DND-41 (cell line): ENCODE results near the gene FGFR3.

Experiments used
- ATAC-seq: fragments of 200-7000 bp; cut with Tn5 transposase; 3 replicates; pipeline ENCODE4 v1.9.1; 2021; ENCODE audit warnings: low read depth; ENCODE audit not compliant: insufficient read depth
- DNase-seq: peaks from one replicate; pipeline ENCODE4 v3.0.0-alpha.2; 2020
- H2AFZ ChIP-seq: 2 replicates; pipeline ENCODE4 v1.6.0; 2012; ENCODE audit warnings: low read depth, low read length
- H3K27ac ChIP-seq: 2 replicates; pipeline ENCODE4 v1.5.1; 2012; ENCODE audit warnings: low read length, inconsistent platforms
- H3K27me3 ChIP-seq: fragments of 200-600 bp; sonication (generic); 2 replicates; pipeline ENCODE4 v1.6.0; 2012; ENCODE audit warnings: low read length, mild to moderate bottlenecking, inconsistent platforms; ENCODE audit not compliant: insufficient read depth, poor library complexity
- H3K36me3 ChIP-seq: 2 replicates; pipeline ENCODE4 v1.5.1; 2012; ENCODE audit warnings: low read length, inconsistent platforms; ENCODE audit not compliant: insufficient read depth
- H3K4me1 ChIP-seq: 2 replicates; pipeline ENCODE4 v1.5.1; 2012; ENCODE audit warnings: mild to moderate bottlenecking, low read length; ENCODE audit not compliant: insufficient read depth
- H3K4me2 ChIP-seq: 2 replicates; pipeline ENCODE4 v1.6.0; 2012; ENCODE audit warnings: mild to moderate bottlenecking, moderate library complexity, low read length, inconsistent platforms; ENCODE audit not compliant: insufficient read depth
- H3K4me3 ChIP-seq, 2 experiments: fragments of 200-600 bp in 1 of 2; shearing (Covaris generic) in 1 of 2; 2 replicates each; pipeline ENCODE4 v1.5.1; 2012 to 2016; ENCODE audit warnings: inconsistent platforms in 2 of 2, low read length in 2 of 2, mild to moderate bottlenecking in 2 of 2, low read depth in 1 of 2, moderate library complexity in 1 of 2
- H3K79me2 ChIP-seq: 2 replicates; pipeline ENCODE4 v1.6.0; 2012; ENCODE audit warnings: low read length, inconsistent platforms; ENCODE audit not compliant: insufficient read depth
- H3K9ac ChIP-seq: 2 replicates; pipeline ENCODE4 v1.6.0; 2012; ENCODE audit warnings: low read depth, mild to moderate bottlenecking, inconsistent platforms, low read length, moderate library complexity
- H3K9me3 ChIP-seq: 2 replicates; pipeline ENCODE4 v1.5.1; 2012; ENCODE audit warnings: low read length, moderate library complexity, mild to moderate bottlenecking, inconsistent platforms; ENCODE audit not compliant: insufficient read depth, severe bottlenecking
- H4K20me1 ChIP-seq: 2 replicates; pipeline ENCODE4 v1.6.0; 2012; ENCODE audit warnings: low read length; ENCODE audit not compliant: insufficient read depth
- EZH2 ChIP-seq: IDR thresholded peaks from 3 replicates; pipeline ENCODE4 v1.6.1; 2012; ENCODE audit warnings: borderline replicate concordance, low read depth, mild to moderate bottlenecking, moderate library complexity, low read length, inconsistent platforms; ENCODE audit not compliant: severe bottlenecking
- TF ChIP-seq, protein P1 (sequence below): IDR thresholded peaks from 2 replicates; pipeline ENCODE4 v1.5.1; 2012; ENCODE audit warnings: borderline replicate concordance, low read length, moderate library complexity, mild to moderate bottlenecking; ENCODE audit not compliant: poor library complexity, severe bottlenecking; ENCODE audit errors: extremely low read depth

FGFR3 gene

GRCh38 chr4:1760521-1761071 lies 32.5 kb upstream of the FGFR3 start:
- no peak overlapping the region for H3K27ac ChIP-seq
- no peak overlapping the region for H3K9ac ChIP-seq
- H3K4me2 ChIP-seq = no peak overlapping the region
- no peaks in the 10 kb centered on the region for H3K4me1 ChIP-seq
- H3K79me2 ChIP-seq = no peaks in the 10 kb centered on the region
- no peak overlapping the region for H3K4me3 ChIP-seq
- H3K9me3 ChIP-seq = no peaks in the 10 kb centered on the region
- peaks cover 3% of the 10 kb centered on the region; the same call in 1 of the 2 replicates for H4K20me1 ChIP-seq
- H2AFZ ChIP-seq = no peak overlapping the region
- no peak for ATAC-seq
- no peak for DNase-seq
- no peaks in the 10 kb centered on the region for H3K36me3 ChIP-seq
- TF ChIP-seq, protein P1, sequence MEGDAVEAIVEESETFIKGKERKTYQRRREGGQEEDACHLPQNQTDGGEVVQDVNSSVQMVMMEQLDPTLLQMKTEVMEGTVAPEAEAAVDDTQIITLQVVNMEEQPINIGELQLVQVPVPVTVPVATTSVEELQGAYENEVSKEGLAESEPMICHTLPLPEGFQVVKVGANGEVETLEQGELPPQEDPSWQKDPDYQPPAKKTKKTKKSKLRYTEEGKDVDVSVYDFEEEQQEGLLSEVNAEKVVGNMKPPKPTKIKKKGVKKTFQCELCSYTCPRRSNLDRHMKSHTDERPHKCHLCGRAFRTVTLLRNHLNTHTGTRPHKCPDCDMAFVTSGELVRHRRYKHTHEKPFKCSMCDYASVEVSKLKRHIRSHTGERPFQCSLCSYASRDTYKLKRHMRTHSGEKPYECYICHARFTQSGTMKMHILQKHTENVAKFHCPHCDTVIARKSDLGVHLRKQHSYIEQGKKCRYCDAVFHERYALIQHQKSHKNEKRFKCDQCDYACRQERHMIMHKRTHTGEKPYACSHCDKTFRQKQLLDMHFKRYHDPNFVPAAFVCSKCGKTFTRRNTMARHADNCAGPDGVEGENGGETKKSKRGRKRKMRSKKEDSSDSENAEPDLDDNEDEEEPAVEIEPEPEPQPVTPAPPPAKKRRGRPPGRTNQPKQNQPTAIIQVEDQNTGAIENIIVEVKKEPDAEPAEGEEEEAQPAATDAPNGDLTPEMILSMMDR = no peak
- TF ChIP-seq EZH2 = no peak
- no peaks in the 10 kb centered on the region for H3K27me3 ChIP-seq

GRCh38 chr4:1761130-1761689 lies 31.9 kb upstream of the FGFR3 start:
- no peaks in the 10 kb centered on the region for H3K36me3 ChIP-seq
- TF ChIP-seq EZH2 = no peak
- TF ChIP-seq, protein P1 = no peak
- H4K20me1 ChIP-seq = peaks cover 3% of the 10 kb centered on the region; the same call in 1 of the 2 replicates
- H3K27ac ChIP-seq = no peak overlapping the region
- no peaks in the 10 kb centered on the region for H3K9me3 ChIP-seq
- no peak overlapping the region for H3K4me3 ChIP-seq
- H2AFZ ChIP-seq = no peak overlapping the region
- no peak overlapping the region for H3K4me2 ChIP-seq
- H3K4me1 ChIP-seq = no peaks in the 10 kb centered on the region
- DNase-seq = no peak
- ATAC-seq = no peak
- H3K9ac ChIP-seq = no peak overlapping the region
- H3K79me2 ChIP-seq = no peaks in the 10 kb centered on the region
- no peaks in the 10 kb centered on the region for H3K27me3 ChIP-seq

DNA sequence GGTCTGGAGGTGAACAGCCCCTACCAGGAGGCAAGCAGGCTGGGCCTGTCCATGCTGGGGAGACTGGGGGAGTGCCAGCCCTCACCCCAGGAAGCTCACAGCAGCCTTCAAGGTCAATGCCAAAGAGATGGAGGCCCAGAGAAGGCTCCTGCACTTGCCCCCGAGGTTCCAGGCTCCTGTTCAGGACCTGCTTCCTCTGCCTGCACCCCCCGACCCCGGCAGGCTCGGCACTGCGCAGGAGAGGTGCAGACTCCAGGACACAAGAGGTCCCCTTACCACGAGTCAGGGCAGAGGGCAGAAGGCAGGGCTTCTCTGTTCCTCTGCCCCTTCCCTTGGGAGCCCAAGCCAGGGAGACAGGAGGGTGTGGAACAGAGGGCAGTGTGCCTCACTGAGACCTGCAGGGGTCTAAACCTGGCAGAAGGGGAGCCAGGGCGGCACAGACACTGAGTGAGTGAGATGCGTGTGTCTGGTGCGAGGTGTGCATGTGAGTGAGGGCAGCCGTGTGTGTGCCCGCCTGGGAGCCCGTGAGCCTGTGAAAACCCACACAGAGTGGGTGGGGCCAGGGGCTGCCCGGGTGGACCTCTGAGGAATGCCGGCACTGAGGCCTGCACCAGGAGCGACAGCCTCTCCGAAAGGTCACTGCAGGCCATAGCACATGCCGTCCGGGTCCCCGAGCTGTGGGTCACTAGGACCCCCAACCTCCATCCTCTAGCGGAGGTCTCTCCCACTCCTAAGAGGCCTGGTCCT lies 30.7 kb upstream of the FGFR3 start:
- Histone ChIP-seq H3K9me3 (no peaks in the 10 kb centered on the region), H3K9ac (no peak overlapping the region), H3K27ac (no peak overlapping the region), H3K27me3 (no peaks in the 10 kb centered on the region), H3K79me2 (no peaks in the 10 kb centered on the region), H3K36me3 (no peaks in the 10 kb centered on the region), H2AFZ (no peak overlapping the region), H3K4me3 (no peak overlapping the region), H3K4me1 (no peaks in the 10 kb centered on the region), H4K20me1 (peaks cover 3% of the 10 kb centered on the region; the same call in 1 of the 2 replicates), H3K4me2 (no peak overlapping the region)
- TF ChIP-seq EZH2 = no peak
- TF ChIP-seq, protein P1 = no peak
- ATAC-seq (no peak), DNase-seq (no peak)
